ENCODE data around the gene GTPBP8. TPM values are rescaled to one million over a fixed set of nuclear protein-coding genes. Genes with fewer than 3 reads are reported as not detected.

Gene GTPBP8
- total and polyA plus RNA-seq, 2 of the 8 experiments (the other 6 are each of a cell fraction or from before 2014, with no cell fraction given): 25.8 to 27.6 TPM

DNA sequence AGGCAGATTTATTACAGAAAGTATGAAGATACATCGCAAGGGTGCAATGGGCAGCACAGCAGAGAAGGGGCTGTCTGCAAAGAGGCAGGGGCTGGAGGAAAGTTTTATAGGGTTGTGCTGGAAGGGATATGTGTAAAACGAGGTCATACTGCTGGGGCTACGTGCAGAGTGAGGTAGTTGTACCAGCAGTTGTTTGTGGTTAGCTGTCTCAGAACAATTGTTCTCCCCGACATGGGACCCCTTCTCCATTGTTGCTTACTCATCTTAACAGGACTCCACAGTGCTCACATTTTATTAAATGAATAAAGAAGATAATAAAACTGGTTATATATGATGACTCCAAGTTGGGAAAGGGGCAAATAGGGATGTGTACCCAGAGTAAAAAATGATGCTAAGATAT, 49.4 kb downstream of the GTPBP8 start:
- Histone ChIP-seq H3K4me3 (ENCODE audit: extremely low read depth in 1 of 4, insufficient read depth in 2 of 4, low read depth in 3 of 4, low read length in 4 of 4) (no peak overlapping the region), H3K14ac (ENCODE audit: insufficient read length) (no peak overlapping the region), H3K4me1 (replicated peaks in 1 of 4; ENCODE audit: control insufficient read depth in 3 of 4, insufficient read depth in 4 of 4, low read length in 3 of 4) (no peaks in the 10 kb centered on the region), H3K27me3 (replicated peaks in 1 of 4; ENCODE audit: control insufficient read depth in 3 of 4, extremely low read depth in 1 of 4, insufficient read depth in 3 of 4, low read length in 3 of 4) (no peaks in the 10 kb centered on the region), H2AFZ (ENCODE audit: low read length) (no peak overlapping the region), H4K8ac (ENCODE audit: extremely low read depth, insufficient read depth, low read length) (no peak overlapping the region), H2BK120ac (replicated peaks; ENCODE audit: low read depth, low read length) (no peak overlapping the region), H3K79me2 (ENCODE audit: control insufficient read depth in 1 of 2, insufficient read depth in 2 of 2, low read length in 2 of 2) (no peaks in the 10 kb centered on the region), H3K9ac (replicated peaks in 1 of 4; ENCODE audit: extremely low read depth in 1 of 4, low read depth in 3 of 4, low read length in 3 of 4) (no peak overlapping the region), H3K4ac (replicated peaks; ENCODE audit: insufficient read length, low read depth, low read length) (no peak overlapping the region), H3K23me2 (ENCODE audit: low read depth, low read length) (no peaks in the 10 kb centered on the region), H3K36me3 (ENCODE audit: control insufficient read depth in 2 of 4, insufficient read depth in 4 of 4, low read length in 3 of 4) (no peaks in the 10 kb centered on the region), H2BK15ac (ENCODE audit: low read length) (no peak overlapping the region), H3K23ac (ENCODE audit: insufficient read length) (no peak overlapping the region), H3K79me1 (ENCODE audit: low read depth, low read length) (no peaks in the 10 kb centered on the region), H3K9me3 (ENCODE audit: insufficient read depth in 2 of 2, low read depth in 1 of 2, low read length in 1 of 2) (peaks cover 4 to 5% of the 10 kb centered on the region in 2 experiments; a peak in 1 of 4 replicates), H3K4me2 (ENCODE audit: insufficient read depth in 1 of 2, low read depth in 2 of 2, low read length in 2 of 2) (no peak overlapping the region), H3K18ac (ENCODE audit: extremely low read depth, low read length) (no peak overlapping the region), H4K5ac (ENCODE audit: insufficient read length, low read depth, low read length) (no peak overlapping the region), H4K20me1 (replicated peaks in 1 of 2; ENCODE audit: control insufficient read depth in 1 of 2, insufficient read depth in 2 of 2, low read length in 2 of 2) (no peaks in the 10 kb centered on the region), H2AK5ac (ENCODE audit: low read depth, low read length) (no peak overlapping the region), H3K27ac (ENCODE audit: low read depth, low read length) (no peak overlapping the region), H4K91ac (replicated peaks; ENCODE audit: insufficient read length, low read length) (no peak overlapping the region), H3K56ac (replicated peaks; ENCODE audit: insufficient read length, low read depth, low read length) (no peak overlapping the region), H2BK5ac (ENCODE audit: low read depth, low read length) (no peak overlapping the region), H2BK12ac (ENCODE audit: low read depth, low read length) (no peak overlapping the region), H2BK20ac (ENCODE audit: low read length) (no peak overlapping the region)
- 91% methylated on average over 4 of the region's 4 CpGs; no CpG with 5 or more reads in 1 of the 2 experiments for WGBS, 2 experiments (ENCODE audit: extremely low coverage in 1 of 2, insufficient coverage in 1 of 2, insufficient read length in 1 of 2, insufficient replicate concordance in 2 of 2, low coverage in 1 of 2, low lambda C conversion rate in 2 of 2, missing lambda C conversion rate in 1 of 2)
- CTCF ChIA-PET (ENCODE audit: partially characterized antibody): interaction anchor here (1.4 kb wide), 1 partner anchor 248 kb away, joined by 4 read pairs; no protein-coding TSS in a partner anchor
- TF ChIP-seq TBP (IDR thresholded peaks at IDR 0.05; ENCODE audit: low read depth, low read length): no peak
- no peak for TF ChIP-seq RAD21 (IDR thresholded peaks at IDR 0.05 in 1 of 2, conservative IDR thresholded peaks at IDR 0.05 in 1 of 2; ENCODE audit: low read depth in 2 of 2, low read length in 2 of 2)
- TF ChIP-seq POLR2AphosphoS5 (IDR thresholded peaks at IDR 0.05; ENCODE audit: low read depth, low read length): no peak
- no peak for TF ChIP-seq BCL11A (IDR thresholded peaks at IDR 0.05; ENCODE audit: low read depth in 2 of 2, low read length in 2 of 2)
- no peak for TF ChIP-seq TAF7 (optimal IDR thresholded peaks at IDR 0.05; ENCODE audit: borderline replicate concordance, low read depth, low read length)
- no peak for TF ChIP-seq TCF12 (IDR thresholded peaks at IDR 0.05; ENCODE audit: low read depth, low read length)
- TF ChIP-seq, protein P1, sequence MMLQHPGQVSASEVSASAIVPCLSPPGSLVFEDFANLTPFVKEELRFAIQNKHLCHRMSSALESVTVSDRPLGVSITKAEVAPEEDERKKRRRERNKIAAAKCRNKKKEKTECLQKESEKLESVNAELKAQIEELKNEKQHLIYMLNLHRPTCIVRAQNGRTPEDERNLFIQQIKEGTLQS (IDR thresholded peaks at IDR 0.05; ENCODE audit: insufficient read depth, low read depth, low read length): no peak
- DNase-seq (ENCODE audit: low read depth in 1 of 2, low spot score in 2 of 2) (no peak), FAIRE-seq (no peak)
- POLR2A ChIA-PET (ENCODE audit: partially characterized antibody): no interaction called here
